ENCODE results near the gene EIF4A2.

EIF4A2 gene

GRCh38 chr3:186779204-186779603 is 4.2 kb upstream of the EIF4A2 start:
- H3K27ac ChIP-seq (ENCODE audit: low read length): no peak overlapping the region
- peaks cover 8% of the 10 kb centered on the region for H3K36me3 ChIP-seq (ENCODE audit: insufficient read depth, low read length)
- no peak for ATAC-seq (ENCODE audit: insufficient read depth, low read depth)
- peaks cover 14% of the 10 kb centered on the region for H3K79me2 ChIP-seq (ENCODE audit: insufficient read depth, low read length)
- peaks cover 6% of the 10 kb centered on the region for H3K4me1 ChIP-seq (ENCODE audit: insufficient read depth, low read length)
- no peak overlapping the region for H3K9ac ChIP-seq (ENCODE audit: low read depth, low read length)
- TF ChIP-seq EZH2 (IDR thresholded peaks at IDR 0.05; ENCODE audit: borderline replicate concordance, low read depth, low read length, severe bottlenecking) (no peak), CTCF (IDR thresholded peaks at IDR 0.05; ENCODE audit: borderline replicate concordance, extremely low read depth, low read length, poor library complexity, severe bottlenecking) (no peak)
- H3K4me3 ChIP-seq (ENCODE audit: low read depth in 1 of 2, low read length in 2 of 2): no peak overlapping the region
- H3K9me3 ChIP-seq (ENCODE audit: insufficient read depth, low read length, severe bottlenecking): no peaks in the 10 kb centered on the region
- no peaks in the 10 kb centered on the region for H3K27me3 ChIP-seq (ENCODE audit: insufficient read depth, low read length, poor library complexity)
- DNase-seq: no peak
- no peak overlapping the region for H2AFZ ChIP-seq (ENCODE audit: low read depth, low read length)
- H3K4me2 ChIP-seq (ENCODE audit: insufficient read depth, low read length): no peak overlapping the region
- peaks cover 7% of the 10 kb centered on the region for H4K20me1 ChIP-seq (ENCODE audit: insufficient read depth, low read length)

- Histone ChIP-seq H3K27ac (ENCODE audit: low read length) (peak overlapping the region; percentile 100), H3K9me3 (ENCODE audit: insufficient read depth, low read length, severe bottlenecking) (no peaks in the 10 kb centered on the region), H4K20me1 (ENCODE audit: insufficient read depth, low read length) (peaks cover 41% of the 10 kb centered on the region), H2AFZ (ENCODE audit: low read depth, low read length) (peak overlapping the region; percentile 94), H3K9ac (ENCODE audit: low read depth, low read length) (peak overlapping the region; percentile 97), H3K36me3 (ENCODE audit: insufficient read depth, low read length) (peaks cover 42% of the 10 kb centered on the region), H3K27me3 (ENCODE audit: insufficient read depth, low read length, poor library complexity) (no peaks in the 10 kb centered on the region), H3K4me2 (ENCODE audit: insufficient read depth, low read length) (peak overlapping the region; percentile 78), H3K4me3 (ENCODE audit: low read depth in 1 of 2, low read length in 2 of 2) (peak overlapping the region; percentile 57 to 78), H3K79me2 (ENCODE audit: insufficient read depth, low read length) (peaks cover 48% of the 10 kb centered on the region), H3K4me1 (ENCODE audit: insufficient read depth, low read length) (peaks cover 36% of the 10 kb centered on the region)
- TF ChIP-seq CTCF (IDR thresholded peaks at IDR 0.05; ENCODE audit: borderline replicate concordance, extremely low read depth, low read length, poor library complexity, severe bottlenecking) (no peak), EZH2 (IDR thresholded peaks at IDR 0.05; ENCODE audit: borderline replicate concordance, low read depth, low read length, severe bottlenecking) (no peak)
- DNase-seq: no peak
- ATAC-seq (ENCODE audit: insufficient read depth, low read depth): 0 out of 3 replicates have a peak, but pooled peaks have one; percentile 15
These were observed 777 bp upstream of the EIF4A2 start for GRCh38 chr3:186782542-186783057.

GRCh38 chr3:186783731-186784515 is 546 bp downstream of the EIF4A2 start:
- H3K9ac ChIP-seq (ENCODE audit: low read depth, low read length): peak overlapping the region; percentile 97
- H3K4me3 ChIP-seq (ENCODE audit: low read depth in 1 of 2, low read length in 2 of 2): peak overlapping the region; percentile 57 to 78
- DNase-seq (peak; percentile 82), ATAC-seq (ENCODE audit: insufficient read depth, low read depth) (peak; percentile 81)
- peaks cover 61% of the 10 kb centered on the region for H3K79me2 ChIP-seq (ENCODE audit: insufficient read depth, low read length)
- peak overlapping the region; percentile 78 for H3K4me2 ChIP-seq (ENCODE audit: insufficient read depth, low read length)
- H3K4me1 ChIP-seq (ENCODE audit: insufficient read depth, low read length): peaks cover 42% of the 10 kb centered on the region
- H4K20me1 ChIP-seq (ENCODE audit: insufficient read depth, low read length): peaks cover 54% of the 10 kb centered on the region
- H3K27me3 ChIP-seq (ENCODE audit: insufficient read depth, low read length, poor library complexity): no peaks in the 10 kb centered on the region
- H3K27ac ChIP-seq (ENCODE audit: low read length): peak overlapping the region; percentile 100
- peaks cover 55% of the 10 kb centered on the region for H3K36me3 ChIP-seq (ENCODE audit: insufficient read depth, low read length)
- TF ChIP-seq CTCF (IDR thresholded peaks at IDR 0.05; ENCODE audit: borderline replicate concordance, extremely low read depth, low read length, poor library complexity, severe bottlenecking) (no peak), EZH2 (IDR thresholded peaks at IDR 0.05; ENCODE audit: borderline replicate concordance, low read depth, low read length, severe bottlenecking) (no peak)
- H3K9me3 ChIP-seq (ENCODE audit: insufficient read depth, low read length, severe bottlenecking): no peaks in the 10 kb centered on the region
- H2AFZ ChIP-seq (ENCODE audit: low read depth, low read length): peak overlapping the region; percentile 94
